Tibial artery (tissue), 4 donors: ENCODE measurements around the gene SPTBN5.
A peak's percentile ranks its signal among the peaks of the same experiment; 100 is the strongest.

Source experiments
- DNase-seq, 2 donors: peaks; one replicate each; pipeline ENCODE4 v3.0.0-alpha.2; 2019
- H3K27ac ChIP-seq, 2 donors: fragments of 200-600 bp; sonication (generic) in 1 of 2; 1 replicate in 1 of 2; 2 replicates in 1 of 2; pipeline ENCODE4 v1.5.1; 2018 to 2019; ENCODE audit warnings: mild to moderate bottlenecking in 1 of 2
- H3K27me3 ChIP-seq, 2 donors: fragments of 200-600 bp; sonication (generic) in 1 of 2; one replicate each; pipeline versions ENCODE4 v1.5.1 to v1.6.0; 2016 to 2019
- H3K36me3 ChIP-seq, 3 donors: fragments of 200-600 bp; sonication (generic) in 2 of 3; one replicate each; pipeline ENCODE4 v1.5.1; 2016 to 2019; ENCODE audit warnings: mild to moderate bottlenecking in 2 of 3
- H3K4me1 ChIP-seq, 4 donors: fragments of 200-600 bp; sonication (generic) in 2 of 4; 1 replicate in 3 of 4; 2 replicates in 1 of 4; pipeline ENCODE4 v1.5.1; 2016 to 2019
- H3K4me3 ChIP-seq, 2 donors: fragments of 200-600 bp; sonication (generic) in 1 of 2; 1 replicate in 1 of 2; 2 replicates in 1 of 2; pipeline ENCODE4 v1.5.1; 2018 to 2019; ENCODE audit warnings: mild to moderate bottlenecking in 2 of 2
- H3K9me3 ChIP-seq, 3 donors: fragments of 200-600 bp; sonication (generic) in 1 of 3; one replicate each; pipeline ENCODE4 v1.5.1; 2016 to 2019
- CTCF ChIP-seq, 2 experiments: fragments of 200-600 bp in 1 of 2; fragments of 450-650 bp in 1 of 2; IDR thresholded peaks; one replicate each; pipeline ENCODE4 v1.5.1; 2017 to 2019; ENCODE audit warnings: antibody characterized with exemption in 2 of 2, mild to moderate bottlenecking in 1 of 2, moderate library complexity in 1 of 2
- intact Hi-C: fragments of 100-400 bp; cut with DNase I; formaldehyde crosslinking; loops from one replicate; pipeline ENCODE4 v1.15.0; 2023; ENCODE audit warnings: low total_unique reads

SPTBN5 gene

GRCh38 chr15:41881550-41881919 is 12.3 kb downstream of the SPTBN5 start:
- H3K4me3 ChIP-seq = peak overlapping the region in 1 of 2 donors; percentile 36
- peaks cover 0 to 28% (median 12%) of the 10 kb centered on the region in 4 donors for H3K4me1 ChIP-seq
- H3K27ac ChIP-seq = no peak overlapping the region
- H3K9me3 ChIP-seq = no peaks in the 10 kb centered on the region
- no peak for DNase-seq
- H3K27me3 ChIP-seq = peaks cover 0 to 23% of the 10 kb centered on the region in 2 donors
- intact Hi-C loops = no loop called here
- no peaks in the 10 kb centered on the region for H3K36me3 ChIP-seq
- TF ChIP-seq CTCF (IDR thresholded peaks at IDR 0.05) = no peak

- Histone ChIP-seq H3K4me1 (peaks cover 0 to 28% (median 12%) of the 10 kb centered on the region in 4 donors), H3K36me3 (no peaks in the 10 kb centered on the region), H3K27me3 (peaks cover 0 to 23% of the 10 kb centered on the region in 2 donors), H3K9me3 (no peaks in the 10 kb centered on the region), H3K4me3 (no peak overlapping the region), H3K27ac (no peak overlapping the region)
- intact Hi-C loops = no loop called here
- DNase-seq = no peak
- no peak for TF ChIP-seq CTCF (IDR thresholded peaks at IDR 0.05)
Measured at GRCh38 chr15:41881086-41881485, 12.8 kb downstream of the SPTBN5 start.

GRCh38 chr15:41880156-41880877 is 13.5 kb downstream of the SPTBN5 start:
- DNase-seq = no peak
- Histone ChIP-seq H3K4me3 (no peak overlapping the region), H3K27me3 (peaks cover 0 to 23% of the 10 kb centered on the region in 2 donors), H3K27ac (no peak overlapping the region), H3K4me1 (peaks cover 0 to 28% (median 12%) of the 10 kb centered on the region in 4 donors), H3K36me3 (no peaks in the 10 kb centered on the region), H3K9me3 (no peaks in the 10 kb centered on the region)
- TF ChIP-seq CTCF (IDR thresholded peaks at IDR 0.05) = no peak
- intact Hi-C loops = no loop called here

- peaks cover 0 to 23% of the 10 kb centered on the region in 2 donors for H3K27me3 ChIP-seq
- no peak overlapping the region for H3K4me3 ChIP-seq
- H3K4me1 ChIP-seq = peaks cover 0 to 28% (median 12%) of the 10 kb centered on the region in 4 donors
- H3K27ac ChIP-seq = no peak overlapping the region
- TF ChIP-seq CTCF (IDR thresholded peaks at IDR 0.05) = no peak
- no peaks in the 10 kb centered on the region for H3K36me3 ChIP-seq
- intact Hi-C loops = no loop called here
- no peaks in the 10 kb centered on the region for H3K9me3 ChIP-seq
- DNase-seq = no peak
Measured at GRCh38 chr15:41879321-41879845, 14.5 kb downstream of the SPTBN5 start.

- peaks cover 0 to 28% (median 12%) of the 10 kb centered on the region in 4 donors for H3K4me1 ChIP-seq
- peaks cover 0 to 23% of the 10 kb centered on the region in 2 donors for H3K27me3 ChIP-seq
- no peak for DNase-seq
- no peak overlapping the region for H3K27ac ChIP-seq
- no peaks in the 10 kb centered on the region for H3K36me3 ChIP-seq
- intact Hi-C loops = no loop called here
- no peaks in the 10 kb centered on the region for H3K9me3 ChIP-seq
- TF ChIP-seq CTCF (IDR thresholded peaks at IDR 0.05) = no peak
- no peak overlapping the region for H3K4me3 ChIP-seq
Measured at GRCh38 chr15:41878355-41878699, 15.5 kb downstream of the SPTBN5 start.
